Kasumi-1 (cell line): ENCODE measurements around the gene CBY1.
"Not testable (repeated sequence)": the region's sequence is repeated elsewhere in the genome, so short reads cannot be mapped to it uniquely, and the experiment has no call there.

Source experiments
- DNase-seq, 2 experiments: peaks; one replicate each; lab custom pipeline; 2025; lab: John Stamatoyannopoulos, UW

The CBY1 gene

GRCh38 chr22:38656256-38657044, at the start of gene CBY1, which contains the start of gene FAM227A:
Gene CBY1, plus strand, starts transcription at chr22:38656638. Its CDS starts 11,417 bp downstream, at chr22:38668055.
Gene FAM227A, minus strand, starts transcription at chr22:38656392. Its CDS starts 6,224 bp downstream, at chr22:38650168.
- peak; percentile 87 to 91 for DNase-seq

- no peak for DNase-seq
Measured at GRCh38 chr22:38607680-38608079, 48.8 kb upstream of the CBY1 start.

GRCh38 chr22:38608992-38609750, 47.3 kb upstream of the CBY1 start:
- no peak for DNase-seq

- no peak for DNase-seq
Measured at GRCh38 chr22:38610234-38610633, 46.2 kb upstream of the CBY1 start.

GRCh38 chr22:38611559-38611958, 44.9 kb upstream of the CBY1 start:
- DNase-seq, result no peak

- DNase-seq, result no peak
Measured at GRCh38 chr22:38612217-38613006, 44.0 kb upstream of the CBY1 start.

GRCh38 chr22:38613588-38613987, 42.9 kb upstream of the CBY1 start:
- no peak for DNase-seq

GRCh38 chr22:38614332-38615063, 41.9 kb upstream of the CBY1 start:
- DNase-seq, result no peak

GRCh38 chr22:38615064-38615405, 41.4 kb upstream of the CBY1 start:
- DNase-seq, result not testable (repeated sequence)

- no peak for DNase-seq
Measured at GRCh38 chr22:38618258-38618657, 38.2 kb upstream of the CBY1 start.

- DNase-seq, result no peak
Measured at GRCh38 chr22:38618682-38619081, 37.8 kb upstream of the CBY1 start.

GRCh38 chr22:38623351-38623750, 33.1 kb upstream of the CBY1 start:
- DNase-seq, result peak in 1 of 2 experiments; percentile 5

- no peak for DNase-seq
Measured at GRCh38 chr22:38628444-38628843, 28.0 kb upstream of the CBY1 start.

- no peak for DNase-seq
Measured at GRCh38 chr22:38629108-38629507, 27.3 kb upstream of the CBY1 start.

- peak; percentile 47 to 68 for DNase-seq
Measured at GRCh38 chr22:38631724-38632123, 24.7 kb upstream of the CBY1 start.

GRCh38 chr22:38632528-38632927, 23.9 kb upstream of the CBY1 start:
- DNase-seq, result no peak

- no peak for DNase-seq
Measured at GRCh38 chr22:38638216-38638615, 18.2 kb upstream of the CBY1 start.

GRCh38 chr22:38638728-38639127, 17.7 kb upstream of the CBY1 start:
- no peak for DNase-seq

- DNase-seq, result no peak
Measured at GRCh38 chr22:38641476-38642040, 14.9 kb upstream of the CBY1 start.

GRCh38 chr22:38644245-38644644, 12.2 kb upstream of the CBY1 start:
- DNase-seq, result not testable (repeated sequence)

- DNase-seq, result no peak
Measured at GRCh38 chr22:38645430-38645829, 11.0 kb upstream of the CBY1 start.
